Esophagus muscularis mucosa (tissue), 3 donors: ENCODE results near the gene ATRX.

ENCODE experiments used
- POLR2A ChIP-seq: fragments of 450-650 bp; IDR thresholded peaks from one replicate; pipeline ENCODE4 v1.6.1; 2017; ENCODE audit warnings: antibody characterized with exemption, moderate library complexity, mild to moderate bottlenecking, low read depth
- TF ChIP-seq, protein P1 (sequence below), 3 experiments: fragments of 200-600 bp in 2 of 3; fragments of 450-650 bp in 1 of 3; sonication (generic) in 2 of 3; IDR thresholded peaks; one replicate each; pipeline ENCODE4 v1.5.1; 2017 to 2019; ENCODE audit warnings: antibody characterized with exemption in 3 of 3, mild to moderate bottlenecking in 2 of 3, moderate library complexity in 1 of 3

DNA sequence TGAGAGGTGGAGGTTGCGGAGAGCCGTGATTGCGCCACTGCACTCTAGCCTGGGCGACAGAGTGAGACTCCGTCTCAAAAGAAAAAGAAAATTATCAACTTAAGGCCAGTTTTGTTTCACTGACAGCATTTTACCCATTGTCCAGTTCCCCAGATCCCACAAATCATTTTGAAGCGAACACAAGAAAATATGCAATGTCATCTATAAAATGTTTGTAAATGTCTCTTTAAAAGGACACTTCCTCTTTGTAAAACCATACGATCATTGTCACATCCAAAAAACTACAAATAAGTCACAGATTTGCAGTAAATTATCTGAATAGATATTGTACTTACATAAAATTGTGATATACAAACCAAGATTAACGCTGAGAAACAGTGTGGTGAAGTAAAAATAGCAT is 147.6 kb downstream of the ATRX start:
- no peak for TF ChIP-seq POLR2A
- TF ChIP-seq, protein P1, sequence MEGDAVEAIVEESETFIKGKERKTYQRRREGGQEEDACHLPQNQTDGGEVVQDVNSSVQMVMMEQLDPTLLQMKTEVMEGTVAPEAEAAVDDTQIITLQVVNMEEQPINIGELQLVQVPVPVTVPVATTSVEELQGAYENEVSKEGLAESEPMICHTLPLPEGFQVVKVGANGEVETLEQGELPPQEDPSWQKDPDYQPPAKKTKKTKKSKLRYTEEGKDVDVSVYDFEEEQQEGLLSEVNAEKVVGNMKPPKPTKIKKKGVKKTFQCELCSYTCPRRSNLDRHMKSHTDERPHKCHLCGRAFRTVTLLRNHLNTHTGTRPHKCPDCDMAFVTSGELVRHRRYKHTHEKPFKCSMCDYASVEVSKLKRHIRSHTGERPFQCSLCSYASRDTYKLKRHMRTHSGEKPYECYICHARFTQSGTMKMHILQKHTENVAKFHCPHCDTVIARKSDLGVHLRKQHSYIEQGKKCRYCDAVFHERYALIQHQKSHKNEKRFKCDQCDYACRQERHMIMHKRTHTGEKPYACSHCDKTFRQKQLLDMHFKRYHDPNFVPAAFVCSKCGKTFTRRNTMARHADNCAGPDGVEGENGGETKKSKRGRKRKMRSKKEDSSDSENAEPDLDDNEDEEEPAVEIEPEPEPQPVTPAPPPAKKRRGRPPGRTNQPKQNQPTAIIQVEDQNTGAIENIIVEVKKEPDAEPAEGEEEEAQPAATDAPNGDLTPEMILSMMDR (IDR thresholded peaks at IDR 0.05) = no peak
